Lower leg skin (tissue), 4 donors: Measurements from ENCODE around the gene ALG10B. TPM values are rescaled to one million over a fixed set of nuclear protein-coding genes. Genes with fewer than 3 reads are reported as not detected.
"Not testable (repeated sequence)": the region's sequence is repeated elsewhere in the genome, so short reads cannot be mapped to it uniquely, and the experiment has no call there.

Experiments
- DNase-seq, 2 donors: peaks; one replicate each; pipeline ENCODE4 v3.0.0-alpha.2; 2019; ENCODE audit warnings: low spot score in 2 of 2
- H3K4me3 ChIP-seq: fragments of 200-600 bp; sonication (generic); 2 replicates; pipeline ENCODE4 v1.5.1; 2017; ENCODE audit warnings: mild to moderate bottlenecking, low read depth; ENCODE audit not compliant: poor library complexity, severe bottlenecking
- POLR2A ChIP-seq, 2 donors: fragments of 450-650 bp; IDR thresholded peaks; one replicate each; pipeline ENCODE4 v1.6.1; 2016 to 2017; ENCODE audit warnings: antibody characterized with exemption in 2 of 2, mild to moderate bottlenecking in 1 of 2, moderate library complexity in 1 of 2
- WGBS, 2 donors: methylation state at CpG; one replicate each; pipeline ENCODE4 v1.1.5; 2018; 5-methylcytosine and 5-hydroxymethylcytosine counted together
- intact Hi-C: fragments of 100-400 bp; cut with DNase I; formaldehyde crosslinking; loops from one replicate; pipeline ENCODE4 v1.15.0; 2023; ENCODE audit warnings: low total_unique reads
- total RNA-seq, 4 donors: library from RNA; depleted of rRNA; stranded (reverse); fragments of >200 nt; gene quantifications; one replicate each; pipeline ENCODE4 v1.1.0, GENCODE V29; 2016
- TF ChIP-seq, protein P1 (sequence below), 3 donors: fragments of 450-650 bp; IDR thresholded peaks; one replicate each; pipeline ENCODE4 v1.5.1; 2016; ENCODE audit warnings: antibody characterized with exemption in 3 of 3, mild to moderate bottlenecking in 3 of 3, moderate library complexity in 2 of 3

The ALG10B gene
- total RNA-seq, 4 donors from 2014 or later, result 2.0 to 6.2 (median 3.7) TPM

DNA sequence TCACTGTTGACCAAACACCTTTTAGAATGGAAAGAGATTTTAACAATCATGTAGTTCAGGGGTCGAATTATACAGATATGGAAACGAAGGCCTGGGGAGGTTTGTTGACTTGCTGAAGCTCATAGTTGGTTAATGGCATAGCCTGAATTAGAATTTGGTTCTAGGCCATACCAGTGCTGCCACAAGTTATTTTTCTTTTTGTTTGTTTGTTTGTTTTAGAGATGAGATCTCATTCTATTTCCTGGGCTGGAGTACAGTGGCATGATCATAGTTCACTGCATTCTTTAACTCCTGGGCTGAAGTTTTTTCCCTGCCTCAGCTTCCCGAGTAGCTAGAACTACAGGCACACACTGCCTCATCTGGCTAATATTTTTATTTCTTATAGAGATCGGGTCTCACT, 25.4 kb upstream of the ALG10B start:
- DNase-seq, result no peak
- TF ChIP-seq, protein P1, sequence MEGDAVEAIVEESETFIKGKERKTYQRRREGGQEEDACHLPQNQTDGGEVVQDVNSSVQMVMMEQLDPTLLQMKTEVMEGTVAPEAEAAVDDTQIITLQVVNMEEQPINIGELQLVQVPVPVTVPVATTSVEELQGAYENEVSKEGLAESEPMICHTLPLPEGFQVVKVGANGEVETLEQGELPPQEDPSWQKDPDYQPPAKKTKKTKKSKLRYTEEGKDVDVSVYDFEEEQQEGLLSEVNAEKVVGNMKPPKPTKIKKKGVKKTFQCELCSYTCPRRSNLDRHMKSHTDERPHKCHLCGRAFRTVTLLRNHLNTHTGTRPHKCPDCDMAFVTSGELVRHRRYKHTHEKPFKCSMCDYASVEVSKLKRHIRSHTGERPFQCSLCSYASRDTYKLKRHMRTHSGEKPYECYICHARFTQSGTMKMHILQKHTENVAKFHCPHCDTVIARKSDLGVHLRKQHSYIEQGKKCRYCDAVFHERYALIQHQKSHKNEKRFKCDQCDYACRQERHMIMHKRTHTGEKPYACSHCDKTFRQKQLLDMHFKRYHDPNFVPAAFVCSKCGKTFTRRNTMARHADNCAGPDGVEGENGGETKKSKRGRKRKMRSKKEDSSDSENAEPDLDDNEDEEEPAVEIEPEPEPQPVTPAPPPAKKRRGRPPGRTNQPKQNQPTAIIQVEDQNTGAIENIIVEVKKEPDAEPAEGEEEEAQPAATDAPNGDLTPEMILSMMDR (IDR thresholded peaks at IDR 0.05), result no peak
- no peak for TF ChIP-seq POLR2A (IDR thresholded peaks at IDR 0.05)
- no peak overlapping the region for H3K4me3 ChIP-seq
- intact Hi-C loops, result no loop called here
- WGBS, 2 donors, result 72 to 74% methylated on average over 4 of the region's 4 CpGs

DNA sequence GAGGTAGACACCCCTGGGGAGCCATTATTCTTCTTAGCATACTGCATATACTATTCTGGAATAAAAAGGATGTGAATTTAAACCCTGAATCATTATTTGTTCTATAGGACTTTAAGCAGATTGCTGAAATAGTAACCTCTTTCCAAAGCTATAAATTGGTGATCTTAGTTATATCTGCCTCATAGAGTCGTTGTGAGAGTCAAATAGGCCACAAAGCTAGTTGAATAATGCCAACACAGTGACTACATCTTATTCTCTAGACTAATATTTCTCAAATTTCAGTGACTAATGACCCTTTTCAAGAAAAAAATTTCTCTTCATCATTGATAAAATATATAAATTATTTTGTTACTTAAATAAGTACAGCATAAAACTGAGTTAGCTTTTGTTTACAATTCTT, 13.6 kb upstream of the ALG10B start:
- H3K4me3 ChIP-seq, DNase-seq, intact Hi-C loops: not testable (repeated sequence)
- 23 to 26% methylated on average over 1 of the region's 1 CpG for whole genome bisulfite sequencing, 2 donors

DNA sequence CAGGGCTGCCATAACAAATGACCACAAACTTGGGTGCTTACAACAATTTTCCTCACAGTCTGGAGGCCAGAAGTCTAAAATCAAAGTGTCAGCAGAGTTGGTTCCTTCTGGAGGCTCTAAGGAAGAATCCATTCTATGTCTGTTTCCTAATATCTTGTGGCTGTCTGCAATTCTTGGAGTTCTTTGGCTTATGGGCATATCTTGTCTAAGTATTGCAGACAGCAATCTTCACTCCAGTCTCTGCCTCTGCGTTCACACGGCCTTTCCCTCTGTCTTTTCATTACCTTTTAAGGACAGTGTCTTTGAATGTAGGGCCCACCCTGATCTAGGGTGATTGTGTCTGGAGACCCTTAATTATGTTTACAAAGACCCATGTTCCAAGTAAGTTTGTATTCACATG, 5.4 kb downstream of the ALG10B start:
- H3K4me3 ChIP-seq, intact Hi-C loops, DNase-seq: not testable (repeated sequence)
- 81 to 88% methylated on average over 2 of the region's 2 CpGs for WGBS, 2 donors

DNA sequence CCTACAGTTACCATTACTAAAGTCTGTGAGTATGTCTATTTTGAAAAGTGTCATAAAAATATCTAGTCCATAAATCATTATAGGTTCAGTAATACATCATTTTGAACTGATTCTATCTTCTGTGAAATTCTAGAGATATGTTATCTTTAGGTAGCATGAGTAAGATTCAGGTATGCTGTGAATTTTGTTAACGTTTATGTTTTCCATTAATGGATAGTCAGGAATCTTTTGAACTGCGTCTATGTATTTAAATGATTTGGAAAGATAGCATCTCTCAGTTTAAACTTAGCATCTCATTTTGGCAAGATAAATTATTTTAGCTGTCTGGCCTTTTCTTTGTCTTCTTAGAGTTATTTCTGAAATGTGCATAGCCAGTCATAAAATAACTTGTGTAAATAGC, 8.3 kb downstream of the ALG10B start:
- DNase-seq, result no peak
- 48 to 54% methylated on average over 2 of the region's 2 CpGs for WGBS, 2 donors
- TF ChIP-seq, protein P1 (IDR thresholded peaks at IDR 0.05), result no peak
- no peak for TF ChIP-seq POLR2A (IDR thresholded peaks at IDR 0.05)
- no peak overlapping the region for H3K4me3 ChIP-seq
- intact Hi-C loops, result no loop called here

DNA sequence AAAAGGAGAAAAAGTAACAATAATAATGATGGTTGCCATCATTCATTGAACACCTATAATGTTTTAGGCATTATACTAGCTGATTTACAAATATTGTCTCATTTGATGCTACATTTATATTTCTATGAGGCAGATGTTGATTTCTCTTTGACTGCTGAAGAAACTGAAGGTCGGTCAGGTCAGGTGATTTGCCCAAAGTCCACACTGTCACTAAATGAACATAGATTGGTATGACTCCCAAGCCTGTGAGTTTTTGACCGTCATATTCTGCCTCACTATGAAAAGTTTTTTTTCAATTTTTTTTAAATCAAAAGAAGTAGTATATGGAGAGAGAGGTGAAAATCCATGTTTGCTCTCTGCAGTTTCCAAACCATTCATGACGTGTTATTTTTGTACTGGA, 10.8 kb downstream of the ALG10B start:
- TF ChIP-seq POLR2A (IDR thresholded peaks at IDR 0.05), result no peak
- TF ChIP-seq, protein P1 (IDR thresholded peaks at IDR 0.05), result no peak
- no peak for DNase-seq
- 91 to 94% methylated on average over 3 of the region's 3 CpGs for WGBS, 2 donors
- intact Hi-C loops, result no loop called here
- no peak overlapping the region for H3K4me3 ChIP-seq

DNA sequence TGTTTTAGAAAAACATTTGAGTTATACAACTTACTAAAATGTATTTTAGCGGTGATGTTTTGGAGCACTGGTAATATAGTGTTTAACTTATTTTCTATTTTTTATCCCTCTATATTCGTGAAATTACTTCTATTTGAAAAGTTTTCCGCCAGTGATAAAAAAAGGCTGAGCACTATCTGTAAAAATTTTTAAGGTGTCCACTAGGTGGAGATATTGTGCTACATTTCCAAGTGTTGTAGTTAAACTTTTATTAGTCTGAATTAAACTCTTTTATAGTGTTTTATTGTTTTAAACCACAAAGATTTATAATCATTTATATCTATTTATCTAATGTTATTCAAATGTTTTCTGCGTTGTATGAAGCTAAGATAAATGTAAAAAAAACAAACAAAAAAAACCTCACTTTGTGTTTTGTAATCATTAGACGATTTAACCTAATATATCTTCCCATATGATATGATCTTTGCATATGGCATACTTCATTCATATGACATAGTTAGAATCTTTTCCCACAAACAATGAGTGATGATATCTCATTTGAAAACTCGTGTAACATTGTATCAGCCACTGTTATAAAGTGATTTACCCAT, 11.8 kb downstream of the ALG10B start:
- intact Hi-C loops, result loop anchor here (2.0 kb wide), 1 partner anchor 774 kb away; no protein-coding TSS in a partner anchor
- DNase-seq, result no peak
- 19 to 21% methylated on average over 6 of the region's 6 CpGs for WGBS, 2 donors
- no peak overlapping the region for H3K4me3 ChIP-seq
- no peak for TF ChIP-seq POLR2A (IDR thresholded peaks at IDR 0.05)
- TF ChIP-seq, protein P1 (IDR thresholded peaks at IDR 0.05), result no peak

DNA sequence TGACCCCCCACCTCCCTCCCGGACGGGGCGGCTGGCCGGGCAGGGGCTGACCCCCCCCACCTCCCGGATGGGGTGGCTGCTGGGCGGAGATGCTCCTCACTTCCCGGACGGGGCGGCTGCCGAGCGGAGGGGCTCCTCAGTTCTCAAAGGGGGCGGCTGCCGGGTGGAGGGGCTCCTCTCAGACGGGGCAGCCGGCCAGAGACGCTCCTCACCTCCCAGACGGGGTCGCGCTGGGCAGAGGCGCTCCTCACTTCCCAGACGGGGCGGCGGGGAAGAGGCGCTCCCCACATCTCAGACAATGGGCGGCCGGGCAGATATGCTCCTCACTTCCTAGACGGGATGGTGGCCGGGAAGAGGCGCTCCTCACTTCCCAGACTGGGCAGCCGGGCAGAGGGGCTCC, 13.8 kb downstream of the ALG10B start:
- 95 to 96% methylated on average over 13 to 23 of the region's 30 CpGs for WGBS, 2 donors
- not testable (repeated sequence) for H3K4me3 ChIP-seq, DNase-seq
- intact Hi-C loops, result loop anchor here (10.0 kb wide), 1 partner anchor 944 kb away; no protein-coding TSS in a partner anchor
